ENCODE measurements around the gene CTNNBL1.

Gene CTNNBL1

DNA sequence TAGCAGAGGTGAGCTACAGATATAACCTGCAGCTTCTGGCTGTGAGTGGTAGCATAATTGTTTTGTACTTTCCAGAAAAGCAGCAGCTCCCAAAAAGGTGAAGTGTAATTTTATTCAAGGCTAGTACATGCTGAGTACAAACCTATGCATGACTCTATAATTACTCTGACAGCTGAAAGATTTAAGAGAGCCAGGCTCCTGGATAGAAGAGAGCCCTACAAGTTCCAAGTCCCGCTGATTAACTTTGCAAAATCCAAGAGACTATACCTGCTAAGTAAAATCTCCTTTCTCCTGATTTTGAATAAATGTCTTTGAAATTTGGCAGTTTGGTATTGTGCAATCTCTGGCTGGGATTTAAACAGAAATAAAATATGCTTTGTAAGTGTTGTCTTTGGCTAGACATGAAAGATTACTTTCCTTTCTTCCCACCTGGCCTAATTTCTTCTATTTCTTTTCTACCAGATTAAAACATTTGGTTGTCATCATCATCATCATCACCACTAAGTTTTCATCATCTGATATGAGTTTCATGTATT lies 79.5 kb downstream of the CTNNBL1 start:
- TF ChIP-seq, protein P1, sequence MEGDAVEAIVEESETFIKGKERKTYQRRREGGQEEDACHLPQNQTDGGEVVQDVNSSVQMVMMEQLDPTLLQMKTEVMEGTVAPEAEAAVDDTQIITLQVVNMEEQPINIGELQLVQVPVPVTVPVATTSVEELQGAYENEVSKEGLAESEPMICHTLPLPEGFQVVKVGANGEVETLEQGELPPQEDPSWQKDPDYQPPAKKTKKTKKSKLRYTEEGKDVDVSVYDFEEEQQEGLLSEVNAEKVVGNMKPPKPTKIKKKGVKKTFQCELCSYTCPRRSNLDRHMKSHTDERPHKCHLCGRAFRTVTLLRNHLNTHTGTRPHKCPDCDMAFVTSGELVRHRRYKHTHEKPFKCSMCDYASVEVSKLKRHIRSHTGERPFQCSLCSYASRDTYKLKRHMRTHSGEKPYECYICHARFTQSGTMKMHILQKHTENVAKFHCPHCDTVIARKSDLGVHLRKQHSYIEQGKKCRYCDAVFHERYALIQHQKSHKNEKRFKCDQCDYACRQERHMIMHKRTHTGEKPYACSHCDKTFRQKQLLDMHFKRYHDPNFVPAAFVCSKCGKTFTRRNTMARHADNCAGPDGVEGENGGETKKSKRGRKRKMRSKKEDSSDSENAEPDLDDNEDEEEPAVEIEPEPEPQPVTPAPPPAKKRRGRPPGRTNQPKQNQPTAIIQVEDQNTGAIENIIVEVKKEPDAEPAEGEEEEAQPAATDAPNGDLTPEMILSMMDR (IDR thresholded peaks at IDR 0.05; ENCODE audit: low read depth, low read length), result no peak
- no peak for DNase-seq (ENCODE audit: low read depth in 2 of 2)
- H3K4me3 ChIP-seq (replicated peaks in 1 of 2; ENCODE audit: low read depth in 2 of 2, low read length in 2 of 2), result no peak overlapping the region

DNA sequence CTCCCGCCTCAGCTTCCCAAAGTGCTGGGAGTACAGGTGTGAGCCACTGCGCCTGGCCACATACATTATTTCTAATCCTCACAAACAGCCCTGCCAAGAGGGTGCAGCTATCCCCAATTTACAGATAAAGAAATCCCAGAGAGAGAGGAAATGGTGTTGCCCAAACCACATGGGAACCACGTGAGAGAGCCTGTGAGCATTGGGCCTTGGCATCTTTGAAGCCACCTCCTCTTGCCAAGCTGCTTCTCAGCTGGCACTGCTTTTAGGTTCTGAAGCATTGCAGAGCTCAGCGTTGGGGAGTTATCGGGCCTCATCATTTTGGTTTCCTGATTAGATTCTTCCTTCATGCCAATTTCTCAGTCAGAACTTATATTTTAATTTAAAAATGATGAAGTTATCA lies 80.3 kb downstream of the CTNNBL1 start:
- no peak for DNase-seq (ENCODE audit: low read depth in 2 of 2)
- H3K4me3 ChIP-seq (replicated peaks in 1 of 2; ENCODE audit: low read depth in 2 of 2, low read length in 2 of 2), result no peak overlapping the region
- TF ChIP-seq, protein P1 (IDR thresholded peaks at IDR 0.05; ENCODE audit: low read depth, low read length), result no peak

GRCh38 chr20:37775200-37775599 lies 81.4 kb downstream of the CTNNBL1 start:
- TF ChIP-seq, protein P1 (IDR thresholded peaks at IDR 0.05; ENCODE audit: low read depth, low read length), result no peak
- DNase-seq (ENCODE audit: low read depth in 2 of 2), result no peak
- no peak overlapping the region for H3K4me3 ChIP-seq (replicated peaks in 1 of 2; ENCODE audit: low read depth in 2 of 2, low read length in 2 of 2)

DNA sequence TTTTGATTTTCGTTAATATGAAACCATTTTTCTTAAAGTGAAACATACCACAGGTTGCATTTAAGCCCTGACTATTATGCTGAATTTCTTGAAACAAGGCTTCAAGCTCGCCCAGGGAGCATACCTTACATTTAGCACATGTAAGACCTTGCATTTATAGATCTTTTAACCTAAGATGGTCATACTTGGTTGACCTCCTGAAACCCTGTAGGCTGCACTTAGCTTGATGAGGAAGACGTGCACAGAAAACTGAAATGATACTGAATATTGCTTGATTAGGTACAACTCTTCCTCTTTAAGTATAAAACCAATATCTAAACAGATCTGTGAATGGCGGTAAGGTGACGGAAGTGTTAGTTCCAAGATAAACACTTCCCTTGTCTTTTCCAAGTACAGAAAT lies 82.2 kb downstream of the CTNNBL1 start:
- TF ChIP-seq, protein P1 (IDR thresholded peaks at IDR 0.05; ENCODE audit: low read depth, low read length), result no peak
- no peak for DNase-seq (ENCODE audit: low read depth in 2 of 2)
- H3K4me3 ChIP-seq (replicated peaks in 1 of 2; ENCODE audit: low read depth in 2 of 2, low read length in 2 of 2), result no peak overlapping the region

GRCh38 chr20:37776526-37776925 lies 82.7 kb downstream of the CTNNBL1 start:
- TF ChIP-seq, protein P1 (IDR thresholded peaks at IDR 0.05; ENCODE audit: low read depth, low read length), result no peak
- no peak for DNase-seq (ENCODE audit: low read depth in 2 of 2)
- H3K4me3 ChIP-seq (replicated peaks in 1 of 2; ENCODE audit: low read depth in 2 of 2, low read length in 2 of 2), result no peak overlapping the region

- TF ChIP-seq, protein P1 (IDR thresholded peaks at IDR 0.05; ENCODE audit: low read depth, low read length), result no peak
- no peak overlapping the region for H3K4me3 ChIP-seq (replicated peaks in 1 of 2; ENCODE audit: low read depth in 2 of 2, low read length in 2 of 2)
- peak; percentile 17 to 35 for DNase-seq (ENCODE audit: low read depth in 2 of 2)
Observed at GRCh38 chr20:37777012-37777950, 83.5 kb downstream of the CTNNBL1 start.

Data from cardiac fibroblast (primary cell).